PC-9 (cell line): ENCODE data around the gene PPP2R2B.

Experiments
- EZH2 ChIP-seq: fragments of 200-600 bp; sonication (generic); IDR thresholded peaks from 2 replicates; pipeline ENCODE4 v1.8.0; 2017; ENCODE audit warnings: antibody characterized with exemption, low read depth
- TF ChIP-seq, protein P1 (sequence below): fragments of 200-600 bp; sonication (generic); conservative IDR thresholded peaks from 2 replicates; pipeline ENCODE4 v1.6.1; 2017; ENCODE audit warnings: mixed run types, antibody characterized with exemption, mild to moderate bottlenecking, moderate library complexity

DNA sequence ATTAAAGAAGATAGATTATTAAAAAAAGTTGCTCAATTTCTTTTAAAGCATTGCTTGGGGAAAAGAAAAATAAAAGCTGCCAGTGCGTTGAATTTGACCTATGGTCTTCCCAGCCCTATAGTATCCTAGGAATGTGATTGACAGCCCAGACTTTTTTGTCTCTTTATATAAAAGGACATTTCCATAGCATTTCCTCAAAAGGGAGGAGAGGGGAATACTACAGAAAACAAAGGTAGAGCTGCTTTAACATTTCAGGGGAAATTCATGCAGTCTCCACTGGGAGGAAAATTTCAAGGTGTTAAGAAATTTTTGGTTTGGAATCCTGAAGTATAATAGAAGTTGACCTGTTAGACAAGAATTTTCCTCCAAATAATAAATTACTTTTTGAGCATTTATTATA is 344.7 kb downstream of the PPP2R2B start:
- TF ChIP-seq, protein P1, sequence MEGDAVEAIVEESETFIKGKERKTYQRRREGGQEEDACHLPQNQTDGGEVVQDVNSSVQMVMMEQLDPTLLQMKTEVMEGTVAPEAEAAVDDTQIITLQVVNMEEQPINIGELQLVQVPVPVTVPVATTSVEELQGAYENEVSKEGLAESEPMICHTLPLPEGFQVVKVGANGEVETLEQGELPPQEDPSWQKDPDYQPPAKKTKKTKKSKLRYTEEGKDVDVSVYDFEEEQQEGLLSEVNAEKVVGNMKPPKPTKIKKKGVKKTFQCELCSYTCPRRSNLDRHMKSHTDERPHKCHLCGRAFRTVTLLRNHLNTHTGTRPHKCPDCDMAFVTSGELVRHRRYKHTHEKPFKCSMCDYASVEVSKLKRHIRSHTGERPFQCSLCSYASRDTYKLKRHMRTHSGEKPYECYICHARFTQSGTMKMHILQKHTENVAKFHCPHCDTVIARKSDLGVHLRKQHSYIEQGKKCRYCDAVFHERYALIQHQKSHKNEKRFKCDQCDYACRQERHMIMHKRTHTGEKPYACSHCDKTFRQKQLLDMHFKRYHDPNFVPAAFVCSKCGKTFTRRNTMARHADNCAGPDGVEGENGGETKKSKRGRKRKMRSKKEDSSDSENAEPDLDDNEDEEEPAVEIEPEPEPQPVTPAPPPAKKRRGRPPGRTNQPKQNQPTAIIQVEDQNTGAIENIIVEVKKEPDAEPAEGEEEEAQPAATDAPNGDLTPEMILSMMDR = no peak
- TF ChIP-seq EZH2 = no peak
